NOMO-1 (cell line): ENCODE results near the gene POLG.

Experiments used
- DNase-seq, 2 experiments: peaks; one replicate each; lab custom pipeline; 2025; ENCODE audit not compliant: unreplicated experiment in 2 of 2; lab: John Stamatoyannopoulos, UW

POLG gene

GRCh38 chr15:89328398-89329254 is 6.0 kb downstream of the POLG start:
- DNase-seq: no peak

GRCh38 chr15:89327113-89327512 is 7.5 kb downstream of the POLG start:
- no peak for DNase-seq

GRCh38 chr15:89326316-89326715 is 8.3 kb downstream of the POLG start:
- DNase-seq: peak in 1 of 2 experiments; percentile 3

- DNase-seq: no peak
These were observed 9.4 kb downstream of the POLG start for GRCh38 chr15:89325039-89325803.

- no peak for DNase-seq
These were observed 10.8 kb downstream of the POLG start for GRCh38 chr15:89323825-89324224.

GRCh38 chr15:89322822-89323221 is 11.8 kb downstream of the POLG start:
- no peak for DNase-seq

- DNase-seq: no peak
These were observed 12.9 kb downstream of the POLG start for GRCh38 chr15:89321521-89322410.

- no peak for DNase-seq
These were observed 14.4 kb downstream of the POLG start for GRCh38 chr15:89320200-89320599.

- DNase-seq: no peak
These were observed 14.9 kb downstream of the POLG start for GRCh38 chr15:89319678-89320077.

- DNase-seq: no peak
These were observed 17.4 kb downstream of the POLG start for GRCh38 chr15:89317186-89317720.

GRCh38 chr15:89316504-89316903 is 18.1 kb downstream of the POLG start:
- DNase-seq: no peak

GRCh38 chr15:89315375-89315929 is 19.2 kb downstream of the POLG start:
- no peak for DNase-seq

- no peak for DNase-seq
These were observed 24.6 kb downstream of the POLG start for GRCh38 chr15:89309993-89310392.

GRCh38 chr15:89308236-89308635 is 26.4 kb downstream of the POLG start:
- no peak for DNase-seq

GRCh38 chr15:89307791-89308190 is 26.8 kb downstream of the POLG start:
- no peak for DNase-seq

GRCh38 chr15:89307046-89307587 is 27.5 kb downstream of the POLG start:
- DNase-seq: no peak

- no peak for DNase-seq
These were observed 29.2 kb downstream of the POLG start for GRCh38 chr15:89305395-89305794.

- no peak for DNase-seq
These were observed 30.6 kb downstream of the POLG start for GRCh38 chr15:89303986-89304385.

GRCh38 chr15:89301304-89302089 is 33.1 kb downstream of the POLG start:
- no peak for DNase-seq
